GM21367 (cell line): ENCODE data around the gene WWOX.

Source experiments
- ATAC-seq: cut with Tn5 transposase; IDR thresholded peaks from one replicate; pipeline ENCODE4 v1.9.1; 2021; ENCODE audit not compliant: unreplicated experiment

WWOX gene

GRCh38 chr16:78812582-78812981 lies 713.1 kb downstream of the WWOX start:
- ATAC-seq: no peak

GRCh38 chr16:78813661-78814311 lies 714.3 kb downstream of the WWOX start:
- no peak for ATAC-seq

- ATAC-seq: no peak
Observed at GRCh38 chr16:78815713-78816112, 716.3 kb downstream of the WWOX start.

GRCh38 chr16:78816499-78817195 lies 717.2 kb downstream of the WWOX start:
- no peak for ATAC-seq

GRCh38 chr16:78817200-78817739 lies 717.8 kb downstream of the WWOX start:
- no peak for ATAC-seq

GRCh38 chr16:78821335-78821734 lies 721.9 kb downstream of the WWOX start:
- no peak for ATAC-seq

- no peak for ATAC-seq
Observed at GRCh38 chr16:78822509-78822908, 723.1 kb downstream of the WWOX start.

GRCh38 chr16:78823027-78823426 lies 723.6 kb downstream of the WWOX start:
- no peak for ATAC-seq

GRCh38 chr16:78829280-78829679 lies 729.8 kb downstream of the WWOX start:
- ATAC-seq: no peak

- no peak for ATAC-seq
Observed at GRCh38 chr16:78830599-78830998, 731.1 kb downstream of the WWOX start.

- no peak for ATAC-seq
Observed at GRCh38 chr16:78832100-78832499, 732.6 kb downstream of the WWOX start.

GRCh38 chr16:78836802-78837491 lies 737.5 kb downstream of the WWOX start:
- no peak for ATAC-seq

GRCh38 chr16:78837706-78838105 lies 738.3 kb downstream of the WWOX start:
- no peak for ATAC-seq

- ATAC-seq: no peak
Observed at GRCh38 chr16:78838276-78838675, 738.8 kb downstream of the WWOX start.

- ATAC-seq: no peak
Observed at GRCh38 chr16:78842950-78843349, 743.5 kb downstream of the WWOX start.

- ATAC-seq: no peak
Observed at GRCh38 chr16:78843978-78844377, 744.5 kb downstream of the WWOX start.

GRCh38 chr16:78844682-78845081 lies 745.2 kb downstream of the WWOX start:
- no peak for ATAC-seq

- ATAC-seq: no peak
Observed at GRCh38 chr16:78851266-78851665, 751.8 kb downstream of the WWOX start.

GRCh38 chr16:78852081-78852635 lies 752.7 kb downstream of the WWOX start:
- ATAC-seq: no peak

GRCh38 chr16:78862022-78862421 lies 762.6 kb downstream of the WWOX start:
- ATAC-seq: no peak

GRCh38 chr16:78866521-78866920 lies 767.1 kb downstream of the WWOX start:
- ATAC-seq: no peak

GRCh38 chr16:78869492-78869891 lies 770.0 kb downstream of the WWOX start:
- ATAC-seq: no peak
